ENCODE results near the gene CDC6.

CDC6 gene

GRCh38 chr17:40341808-40342503 is 54.3 kb downstream of the CDC6 start:
- DNase-seq = no peak

DNA sequence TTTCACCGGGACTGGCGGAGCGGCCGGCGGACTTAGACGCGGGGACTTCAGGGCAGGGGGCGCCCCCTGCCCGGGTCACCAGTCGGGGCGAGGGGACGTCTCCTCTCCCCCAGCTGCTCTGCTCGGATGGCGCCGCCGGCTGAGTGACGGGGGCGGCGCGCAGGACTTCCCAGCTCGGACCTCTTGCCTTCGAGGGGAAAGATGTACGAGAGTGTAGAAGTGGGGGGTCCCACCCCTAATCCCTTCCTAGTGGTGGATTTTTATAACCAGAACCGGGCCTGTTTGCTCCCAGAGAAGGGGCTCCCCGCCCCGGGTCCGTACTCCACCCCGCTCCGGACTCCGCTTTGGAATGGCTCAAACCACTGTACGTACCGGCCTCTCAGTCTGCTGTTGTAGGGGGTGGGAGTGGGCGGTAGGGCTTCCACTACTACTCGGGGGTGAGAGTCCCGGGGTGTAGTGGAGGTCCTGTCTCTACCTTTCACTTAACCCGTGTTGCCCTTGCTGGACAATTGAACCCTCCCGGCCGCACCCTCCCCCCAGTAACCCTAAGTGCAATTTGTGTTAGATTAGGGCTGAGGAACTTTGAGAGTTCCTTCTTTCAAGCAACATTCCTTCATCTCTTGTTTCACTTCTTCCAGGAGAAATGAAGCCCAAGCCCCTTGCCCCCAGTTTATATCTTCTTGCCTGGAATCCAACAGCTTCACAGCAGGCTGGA is 55.0 kb downstream of the CDC6 start:
- no peak for DNase-seq

- no peak for DNase-seq
These were observed 55.8 kb downstream of the CDC6 start for GRCh38 chr17:40343219-40344119.

GRCh38 chr17:40344421-40345160 is 56.9 kb downstream of the CDC6 start:
- no peak for DNase-seq

DNA sequence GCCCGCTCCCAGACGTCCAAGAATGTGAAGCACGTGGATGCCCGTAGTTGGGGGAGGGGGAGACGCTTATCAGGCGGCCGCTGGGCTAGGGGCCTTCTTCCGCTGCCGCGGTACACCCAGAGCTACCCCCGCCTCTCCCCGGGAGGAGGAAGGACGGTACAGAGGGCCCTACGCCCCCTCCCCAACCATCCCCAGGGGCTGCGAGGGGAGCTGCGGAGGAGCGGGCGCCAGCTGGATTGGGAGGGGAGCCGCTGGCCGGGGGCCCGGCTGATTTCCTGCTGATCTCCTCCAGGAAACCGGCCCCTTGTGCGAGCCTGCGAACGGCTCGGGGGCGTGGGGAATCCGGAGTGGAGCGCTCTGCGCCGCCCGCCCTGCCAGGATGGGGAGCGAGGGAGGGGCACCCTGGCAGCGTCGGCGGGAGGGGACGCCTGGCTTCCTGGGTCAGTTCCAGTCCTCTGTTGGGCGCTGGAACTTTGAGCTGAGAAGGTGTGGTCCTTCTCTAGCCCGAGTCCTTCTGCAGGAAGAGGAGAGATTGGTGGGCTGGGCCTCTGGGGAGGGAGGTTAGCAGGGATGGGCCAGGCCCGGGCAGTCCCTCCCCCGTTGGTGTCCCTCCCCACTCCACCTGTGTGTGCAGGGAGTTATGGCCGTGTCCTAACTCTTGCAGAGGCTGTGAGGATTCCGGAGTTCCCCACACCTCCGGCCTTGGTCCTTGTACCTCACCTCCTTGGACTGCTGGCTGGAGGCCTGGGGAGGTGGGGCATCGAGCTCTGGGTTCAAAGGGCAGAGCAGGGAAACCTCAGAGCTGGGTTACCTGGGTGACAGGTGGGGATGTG is 57.7 kb downstream of the CDC6 start:
- DNase-seq = peak; percentile 4

DNA sequence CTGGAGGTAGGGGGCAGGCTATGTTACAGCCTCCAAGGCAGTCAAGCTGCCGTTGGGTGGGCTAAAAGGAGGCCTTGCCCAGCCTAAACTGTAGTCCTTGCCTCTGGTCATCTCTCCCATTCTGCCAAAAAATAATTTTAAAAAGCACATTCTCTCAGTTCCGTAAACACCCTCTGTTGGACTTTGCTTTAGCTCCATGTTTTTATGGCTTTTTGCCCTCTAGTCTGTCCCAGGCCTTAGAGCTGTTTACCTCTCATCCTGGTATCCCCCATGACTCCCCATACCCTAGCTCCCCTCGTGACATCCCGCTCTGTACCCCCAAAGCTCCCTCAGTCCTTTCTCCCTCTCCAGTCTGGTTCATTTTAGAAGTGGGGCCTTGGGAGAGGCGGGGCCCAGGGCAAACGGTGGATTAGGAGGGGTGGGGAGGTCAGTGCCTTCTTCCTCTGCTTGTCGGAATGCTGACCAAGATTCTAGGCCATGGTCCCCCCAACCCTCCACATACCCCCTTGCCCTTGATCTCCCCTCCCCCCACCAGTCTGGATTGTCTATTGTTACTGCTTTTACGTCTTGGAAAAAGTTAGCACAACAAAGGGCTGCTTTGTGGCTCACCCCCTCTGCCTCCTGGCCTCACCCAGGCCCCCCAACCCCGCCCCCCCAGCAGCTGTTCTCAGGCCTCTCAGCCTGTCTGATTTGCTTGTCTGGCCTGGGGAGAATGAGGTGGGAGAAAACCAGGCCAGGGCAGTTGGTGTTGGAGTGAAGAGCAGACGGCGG is 58.5 kb downstream of the CDC6 start:
- no peak for DNase-seq

- DNase-seq = no peak
These were observed 59.1 kb downstream of the CDC6 start for GRCh38 chr17:40346765-40347158.

- no peak for DNase-seq
These were observed 59.8 kb downstream of the CDC6 start for GRCh38 chr17:40347319-40348135.

DNA sequence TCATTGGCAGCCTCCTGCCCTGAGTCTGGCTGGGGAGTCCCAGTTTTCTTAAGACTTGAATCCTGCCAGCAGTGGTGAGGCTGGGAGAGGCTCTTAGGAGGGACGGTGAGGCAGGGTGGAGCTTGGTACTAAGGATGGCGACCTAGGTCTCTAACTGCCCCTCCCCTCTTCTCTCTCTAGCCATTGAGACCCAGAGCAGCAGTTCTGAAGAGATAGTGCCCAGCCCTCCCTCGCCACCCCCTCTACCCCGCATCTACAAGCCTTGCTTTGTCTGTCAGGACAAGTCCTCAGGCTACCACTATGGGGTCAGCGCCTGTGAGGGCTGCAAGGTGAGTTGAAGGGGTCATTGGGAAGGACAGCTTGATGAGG is 60.4 kb downstream of the CDC6 start:
- no peak for DNase-seq

GRCh38 chr17:40348562-40349476 is 61.1 kb downstream of the CDC6 start:
- no peak for DNase-seq

DNA sequence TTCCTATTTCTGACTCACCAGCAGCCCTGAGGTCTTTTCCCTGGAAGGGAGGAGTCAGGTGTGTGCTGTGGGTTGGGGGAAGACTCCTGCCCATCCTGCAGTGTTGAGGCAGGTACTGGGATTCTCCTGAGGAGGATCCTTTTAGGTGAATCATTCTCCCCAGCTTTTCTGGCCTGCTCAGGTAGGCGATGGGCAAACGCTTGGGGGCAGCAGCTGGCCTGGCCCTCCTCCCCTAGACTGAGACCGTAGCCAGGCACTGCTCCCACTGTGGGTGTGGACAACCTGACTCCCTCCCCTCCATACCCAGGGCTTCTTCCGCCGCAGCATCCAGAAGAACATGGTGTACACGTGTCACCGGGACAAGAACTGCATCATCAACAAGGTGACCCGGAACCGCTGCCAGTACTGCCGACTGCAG is 61.8 kb downstream of the CDC6 start:
- DNase-seq = no peak

- DNase-seq = no peak
These were observed 62.4 kb downstream of the CDC6 start for GRCh38 chr17:40349895-40350688.

DNA sequence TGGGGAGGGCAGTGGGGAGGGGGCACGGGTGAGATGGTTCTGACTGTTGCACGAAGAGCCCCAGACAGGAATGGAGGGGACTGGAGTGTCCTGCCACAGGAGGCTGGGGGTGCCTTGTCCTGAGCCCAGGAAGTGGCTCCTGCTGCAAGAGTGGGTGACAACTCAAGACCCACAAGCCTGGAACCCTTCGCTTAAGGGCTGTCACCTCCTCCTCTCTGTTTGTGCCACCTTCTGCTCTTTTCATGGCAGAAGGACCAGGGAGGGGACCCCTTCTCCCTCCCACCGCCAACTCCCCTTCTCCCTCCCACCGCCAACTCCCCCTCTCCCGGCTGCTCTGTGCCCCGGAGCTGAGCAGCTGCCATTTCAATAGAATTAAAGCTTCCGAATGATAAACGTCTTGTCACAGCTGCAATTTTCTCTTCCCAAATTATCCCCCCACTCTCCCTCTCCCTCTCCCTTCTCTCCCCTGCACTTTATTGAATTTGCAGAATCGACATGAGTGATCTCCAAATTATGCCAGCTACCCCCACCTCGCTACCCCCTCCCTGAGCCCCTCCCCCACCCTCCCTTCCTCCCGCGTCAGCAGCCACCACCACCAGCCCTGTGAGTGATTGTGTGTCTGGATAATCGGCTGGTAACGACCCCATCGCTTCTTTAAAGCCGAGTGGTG is 63.1 kb downstream of the CDC6 start:
- no peak for DNase-seq

GRCh38 chr17:40351359-40352236 is 63.9 kb downstream of the CDC6 start:
- no peak for DNase-seq

DNA sequence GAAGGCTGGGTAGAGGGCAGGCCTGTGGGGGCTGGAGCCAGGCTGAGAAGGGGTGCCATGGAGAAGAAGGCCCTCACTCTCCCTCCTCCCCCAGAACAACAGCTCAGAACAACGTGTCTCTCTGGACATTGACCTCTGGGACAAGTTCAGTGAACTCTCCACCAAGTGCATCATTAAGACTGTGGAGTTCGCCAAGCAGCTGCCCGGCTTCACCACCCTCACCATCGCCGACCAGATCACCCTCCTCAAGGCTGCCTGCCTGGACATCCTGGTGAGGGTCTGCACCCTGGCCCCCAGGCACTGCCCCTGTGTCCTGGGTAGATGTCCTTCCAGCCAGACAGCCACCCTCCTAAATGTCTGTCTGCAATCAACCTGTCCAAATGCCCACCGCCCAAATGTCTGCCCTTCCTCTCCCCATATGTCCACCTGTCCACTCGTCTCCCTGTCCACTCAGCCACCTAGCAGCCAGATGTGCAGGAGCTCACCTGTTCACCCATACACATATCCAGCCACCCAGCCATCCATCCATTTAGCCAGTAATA is 64.6 kb downstream of the CDC6 start:
- no peak for DNase-seq

DNA sequence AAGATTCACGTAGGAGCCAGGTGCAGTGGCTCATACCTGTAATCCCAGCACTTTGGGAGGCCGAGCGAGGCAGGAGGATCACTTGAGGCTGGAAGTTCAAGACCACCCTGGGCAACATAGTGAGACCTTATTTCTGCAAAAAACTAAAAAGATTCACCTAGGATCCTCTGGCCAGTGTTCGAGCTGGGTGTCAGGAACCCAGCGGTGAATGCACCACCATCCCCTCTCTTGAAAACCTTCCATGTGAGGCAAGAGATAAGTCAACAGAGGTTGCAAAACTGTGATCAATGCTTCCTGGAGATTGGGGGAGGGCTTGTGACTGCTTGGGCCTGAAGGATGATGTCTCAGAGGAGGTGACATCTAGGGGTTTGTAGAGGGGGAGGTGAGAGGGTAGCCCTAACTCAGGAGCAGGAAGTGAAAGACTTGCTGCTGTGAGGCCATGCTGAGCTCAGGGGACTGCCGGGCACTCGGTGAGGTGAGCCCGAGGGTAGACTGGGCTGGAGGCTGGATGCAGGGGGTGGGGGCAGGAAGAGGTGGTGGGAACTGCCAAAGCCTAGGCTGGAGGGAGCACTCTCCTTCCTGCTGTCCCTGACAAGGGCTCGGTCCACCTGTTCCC is 65.2 kb downstream of the CDC6 start:
- DNase-seq = no peak

Measured in amniotic stem cell (primary cell).